Upper lobe of left lung (tissue), 6 donors: ENCODE data around the gene MYL6. TPM values are rescaled to one million over a fixed set of nuclear protein-coding genes. Genes with fewer than 3 reads are reported as not detected.
"Not testable (repeated sequence)": the region's sequence is repeated elsewhere in the genome, so short reads cannot be mapped to it uniquely, and the experiment has no call there.

Experiments used
- ATAC-seq, 2 donors: fragments of 200-7000 bp; cut with Tn5 transposase; one replicate each; pipeline ENCODE4 v1.9.1; 2022; ENCODE audit warnings: mild to moderate bottlenecking in 2 of 2, moderate library complexity in 2 of 2; ENCODE audit not compliant: low FRiP score in 2 of 2
- DNase-seq, 2 donors: peaks; one replicate each; pipeline ENCODE4 v3.0.0-alpha.2; 2019 to 2020
- H3K27ac ChIP-seq, 4 donors: fragments of 200-600 bp; sonication (generic); one replicate each; pipeline ENCODE4 v1.5.1; 2016 to 2019
- H3K27me3 ChIP-seq, 4 donors: fragments of 200-600 bp; sonication (generic); one replicate each; pipeline ENCODE4 v1.5.1; 2017 to 2019
- H3K36me3 ChIP-seq, 4 donors: fragments of 200-600 bp; sonication (generic); one replicate each; pipeline ENCODE4 v1.5.1; 2016 to 2019
- H3K4me1 ChIP-seq, 4 donors: fragments of 200-600 bp; sonication (generic); one replicate each; pipeline ENCODE4 v1.5.1; 2018 to 2019
- H3K4me3 ChIP-seq, 4 donors: fragments of 200-600 bp; sonication (generic); one replicate each; pipeline ENCODE4 v1.5.1; 2017 to 2019; ENCODE audit warnings: mild to moderate bottlenecking in 2 of 4, moderate library complexity in 1 of 4
- H3K9me3 ChIP-seq, 4 donors: fragments of 200-600 bp; sonication (generic); one replicate each; pipeline ENCODE4 v1.5.1; 2018 to 2019
- EP300 ChIP-seq, 4 donors: sonication (generic); formaldehyde crosslinking; IDR thresholded peaks; one replicate each; pipeline ENCODE4 v1.5.1; 2017; ENCODE audit warnings: antibody characterized with exemption in 4 of 4, control low read depth in 2 of 4
- POLR2A ChIP-seq, 4 donors: fragments of 450-650 bp; IDR thresholded peaks; one replicate each; pipeline ENCODE4 v1.5.1; 2016 to 2017; ENCODE audit warnings: antibody characterized with exemption in 4 of 4, mild to moderate bottlenecking in 2 of 4
- POLR2AphosphoS5 ChIP-seq, 2 donors: sonication (generic); formaldehyde crosslinking; IDR thresholded peaks; one replicate each; pipeline ENCODE4 v1.5.1; 2017; ENCODE audit warnings: antibody characterized with exemption in 2 of 2
- WGBS, 2 donors: methylation state at CpG; one replicate each; pipeline ENCODE4 v1.1.5; 2017 to 2018; 5-methylcytosine and 5-hydroxymethylcytosine counted together
- total RNA-seq, 6 donors: library from RNA; depleted of rRNA in 4 of 6; stranded (reverse); fragments of >200 nt in 4 of 6; gene quantifications; one replicate each; pipeline versions ENCODE4 v1.1.0 to v1.2.1, GENCODE V29; 2016 to 2021
- TF ChIP-seq, protein P1 (sequence below), 6 experiments: fragments of 450-650 bp in 4 of 6; fragments of 200-600 bp in 2 of 6; sonication (generic) in 2 of 6; IDR thresholded peaks; one replicate each; pipeline ENCODE4 v1.5.1; 2016 to 2019; ENCODE audit warnings: antibody characterized with exemption in 6 of 6
- donor health status: DM: no; HTN: no; CAD: no; lungs with moderate emphysema.
- donor health status: DM: no; HTN: yes; CAD: no; lungs with severe emphysema.

The MYL6 gene
- total RNA-seq, 6 donors from 2014 or later: 665 to 1,935 (median 1,528) TPM

GRCh38 chr12:56155256-56155845 lies 2.8 kb upstream of the MYL6 start:
- DNase-seq (no peak), ATAC-seq (no peak)
- Histone ChIP-seq H3K9me3 (no peaks in the 10 kb centered on the region), H3K4me3 (no peak overlapping the region), H3K36me3 (peaks cover 5 to 12% (median 8%) of the 10 kb centered on the region in 4 donors), H3K27me3 (no peaks in the 10 kb centered on the region), H3K27ac (no peak overlapping the region), H3K4me1 (peaks cover 38 to 55% (median 40%) of the 10 kb centered on the region in 4 donors)
- TF ChIP-seq POLR2AphosphoS5 (IDR thresholded peaks at IDR 0.05): no peak
- no peak for TF ChIP-seq EP300 (IDR thresholded peaks at IDR 0.05)
- TF ChIP-seq, protein P1, sequence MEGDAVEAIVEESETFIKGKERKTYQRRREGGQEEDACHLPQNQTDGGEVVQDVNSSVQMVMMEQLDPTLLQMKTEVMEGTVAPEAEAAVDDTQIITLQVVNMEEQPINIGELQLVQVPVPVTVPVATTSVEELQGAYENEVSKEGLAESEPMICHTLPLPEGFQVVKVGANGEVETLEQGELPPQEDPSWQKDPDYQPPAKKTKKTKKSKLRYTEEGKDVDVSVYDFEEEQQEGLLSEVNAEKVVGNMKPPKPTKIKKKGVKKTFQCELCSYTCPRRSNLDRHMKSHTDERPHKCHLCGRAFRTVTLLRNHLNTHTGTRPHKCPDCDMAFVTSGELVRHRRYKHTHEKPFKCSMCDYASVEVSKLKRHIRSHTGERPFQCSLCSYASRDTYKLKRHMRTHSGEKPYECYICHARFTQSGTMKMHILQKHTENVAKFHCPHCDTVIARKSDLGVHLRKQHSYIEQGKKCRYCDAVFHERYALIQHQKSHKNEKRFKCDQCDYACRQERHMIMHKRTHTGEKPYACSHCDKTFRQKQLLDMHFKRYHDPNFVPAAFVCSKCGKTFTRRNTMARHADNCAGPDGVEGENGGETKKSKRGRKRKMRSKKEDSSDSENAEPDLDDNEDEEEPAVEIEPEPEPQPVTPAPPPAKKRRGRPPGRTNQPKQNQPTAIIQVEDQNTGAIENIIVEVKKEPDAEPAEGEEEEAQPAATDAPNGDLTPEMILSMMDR (IDR thresholded peaks at IDR 0.05): no peak
- no peak for TF ChIP-seq POLR2A (IDR thresholded peaks at IDR 0.05)
- WGBS, 2 donors: 95 to 96% methylated on average over 11 of the region's 11 CpGs

DNA sequence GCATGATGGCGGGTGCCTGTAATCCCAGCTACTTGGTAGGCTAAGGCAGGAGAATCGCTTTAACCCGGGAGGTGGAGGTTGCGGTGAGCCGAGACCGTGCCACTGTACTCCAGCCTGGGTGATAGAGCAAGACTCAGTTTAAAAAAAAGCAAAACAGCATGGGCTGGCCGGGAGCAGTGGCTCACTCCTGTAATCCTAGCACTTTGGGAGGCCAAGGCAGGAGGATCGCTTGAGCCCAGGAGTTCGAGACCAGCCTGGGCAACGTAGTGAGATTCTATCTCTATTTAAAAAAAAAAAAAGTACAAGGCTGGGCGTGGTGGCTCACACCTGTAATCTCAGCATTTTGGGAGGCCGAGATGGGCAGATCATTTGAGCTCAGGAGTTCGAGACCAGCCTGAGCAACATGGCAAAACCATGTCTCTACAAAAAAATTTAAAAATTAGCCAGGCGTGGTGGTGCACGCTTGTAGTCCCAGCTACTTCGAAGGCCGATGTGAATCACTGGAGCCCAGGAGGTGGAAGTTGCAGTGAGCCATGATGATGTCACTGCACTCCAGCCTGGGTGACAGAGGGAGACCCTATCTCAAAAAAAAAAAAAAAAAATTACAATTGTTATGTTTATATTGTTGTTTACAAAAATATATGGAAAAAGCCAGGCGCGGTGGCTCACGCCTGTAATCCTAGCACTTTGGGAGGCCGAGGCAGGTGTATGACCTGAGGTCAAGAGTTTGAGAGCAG lies 1.5 kb upstream of the MYL6 start:
- Histone ChIP-seq H3K4me1 (peaks cover 39 to 55% (median 42%) of the 10 kb centered on the region in 4 donors), H3K36me3 (peaks cover 15 to 25% (median 20%) of the 10 kb centered on the region in 4 donors), H3K4me3 (peak overlapping the region in 3 of 4 donors; percentile 59 to 66 (median 62)), H3K27ac (peak overlapping the region; percentile 87 to 97 (median 96))
- WGBS, 2 donors: 86% methylated on average over 21 of the region's 21 CpGs
- not testable (repeated sequence) for ATAC-seq, H3K27me3 ChIP-seq, H3K9me3 ChIP-seq, DNase-seq

GRCh38 chr12:56157201-56158028 lies 744 bp upstream of the MYL6 start:
- WGBS, 2 donors: 5 to 9% methylated on average over 37 to 40 of the region's 45 CpGs
- no peaks in the 10 kb centered on the region for H3K9me3 ChIP-seq
- H3K27me3 ChIP-seq: no peaks in the 10 kb centered on the region
- peak; percentile 78 to 90 for DNase-seq
- TF ChIP-seq POLR2AphosphoS5 (IDR thresholded peaks at IDR 0.05) (peak; percentile 8 to 43), POLR2A (IDR thresholded peaks at IDR 0.05) (peak in 1 of 4 donors; percentile 11), EP300 (IDR thresholded peaks at IDR 0.05) (no peak)
- TF ChIP-seq, protein P1 (IDR thresholded peaks at IDR 0.05): peak; percentile 53 to 85 (median 74)
- peaks cover 23 to 32% (median 28%) of the 10 kb centered on the region in 4 donors for H3K36me3 ChIP-seq
- H3K4me1 ChIP-seq: peaks cover 42 to 59% (median 46%) of the 10 kb centered on the region in 4 donors
- peak overlapping the region; percentile 87 to 97 (median 96) for H3K27ac ChIP-seq
- peak; percentile 68 to 72 for ATAC-seq
- peak overlapping the region; percentile 59 to 84 (median 64) for H3K4me3 ChIP-seq

- ATAC-seq (peak; percentile 76 to 78), DNase-seq (peak in 1 of 2 donors; percentile 96)
- Histone ChIP-seq H3K4me3 (peak overlapping the region; percentile 59 to 84 (median 64)), H3K9me3 (no peaks in the 10 kb centered on the region), H3K27me3 (no peaks in the 10 kb centered on the region), H3K36me3 (peaks cover 33 to 48% (median 44%) of the 10 kb centered on the region in 4 donors), H3K4me1 (peaks cover 32 to 58% (median 40%) of the 10 kb centered on the region in 4 donors), H3K27ac (peak overlapping the region; percentile 87 to 97 (median 96))
- TF ChIP-seq POLR2AphosphoS5 (IDR thresholded peaks at IDR 0.05): peak; percentile 57 to 72
- TF ChIP-seq POLR2A (IDR thresholded peaks at IDR 0.05): peak in 2 of 4 donors; percentile 14 to 61
- TF ChIP-seq EP300 (IDR thresholded peaks at IDR 0.05): no peak
- 0% methylated on average over 6 of the region's 6 CpGs for WGBS, 2 donors
Measured at GRCh38 chr12:56158926-56159461, 835 bp downstream of the MYL6 start.

GRCh38 chr12:56159482-56160192 lies 1.5 kb downstream of the MYL6 start:
- Histone ChIP-seq H3K27me3 (no peaks in the 10 kb centered on the region), H3K36me3 (peaks cover 33 to 55% (median 50%) of the 10 kb centered on the region in 4 donors), H3K4me3 (peak overlapping the region; percentile 59 to 84 (median 64)), H3K4me1 (peaks cover 32 to 58% (median 40%) of the 10 kb centered on the region in 4 donors), H3K27ac (peak overlapping the region; percentile 87 to 97 (median 96)), H3K9me3 (no peaks in the 10 kb centered on the region)
- ATAC-seq (no peak), DNase-seq (no peak)
- WGBS, 2 donors: 8 to 21% methylated on average over 4 to 8 of the region's 8 CpGs
- TF ChIP-seq POLR2A (IDR thresholded peaks at IDR 0.05): no peak
- TF ChIP-seq POLR2AphosphoS5 (IDR thresholded peaks at IDR 0.05): no peak
- TF ChIP-seq, protein P1 (IDR thresholded peaks at IDR 0.05): no peak
- no peak for TF ChIP-seq EP300 (IDR thresholded peaks at IDR 0.05)
